ENCODE measurements around the gene TMEM266. TPM values are rescaled to one million over a fixed set of nuclear protein-coding genes. Genes with fewer than 3 reads are reported as not detected.

Gene TMEM266
- total RNA-seq (2022; extraction: Qiagen RNA extraction; ENCODE audit: low read depth), result 0.05 to 0.11 TPM (median 0.07 TPM) in 5 replicates

GRCh38 chr15:76059320-76060117 lies at the start of gene TMEM266:
TSS of gene TMEM266 (plus strand) at chr15:76059985. CDS start at chr15:76134264, 74,279 bp downstream.

GRCh38 chr15:76011627-76012551 lies 47.9 kb upstream of the TMEM266 start, which contains the start of gene NRG4:
TSS of gene NRG4 (minus strand) at chr15:76012424. CDS start at chr15:76011230, 1,194 bp downstream.

Other genes with a start within 250 kb of the TMEM266 start
- gene UBE2Q2, start 216.5 kb upstream of the TMEM266 start, total RNA-seq (2022; extraction: Qiagen RNA extraction; ENCODE audit: low read depth), result 33.6 to 45.6 TPM (median 38.1 TPM) in 5 replicates
- gene FBXO22, start 156.1 kb upstream of the TMEM266 start, total RNA-seq (2022; extraction: Qiagen RNA extraction; ENCODE audit: low read depth), result 57.8 to 94.2 TPM (median 88.0 TPM) in 5 replicates
- 0.81 to 2.6 TPM (median 1.1 TPM) in 5 replicates for gene NRG4, start 47.6 kb upstream of the TMEM266 start, total RNA-seq (2022; extraction: Qiagen RNA extraction; ENCODE audit: low read depth)

Measured in A549 treated with DMSO at 1 μM for 4 hours (cell line).